Colonic mucosa (tissue), 4 donors: ENCODE measurements around the gene HOXB7. TPM values are rescaled to one million over a fixed set of nuclear protein-coding genes. Genes with fewer than 3 reads are reported as not detected.

Source experiments
- DNase-seq: peaks from one replicate; pipeline ENCODE4 v3.0.0-alpha.2; 2020
- H3K27ac ChIP-seq: fragments of 200-600 bp; one replicate; pipeline ENCODE4 v1.8.0; 2021
- H3K27me3 ChIP-seq: fragments of 200-600 bp; one replicate; pipeline ENCODE4 v1.8.0; 2021
- H3K36me3 ChIP-seq: fragments of 200-600 bp; one replicate; pipeline ENCODE4 v1.8.0; 2021
- H3K4me1 ChIP-seq: fragments of 200-600 bp; one replicate; pipeline ENCODE4 v1.8.0; 2021; ENCODE audit warnings: mild to moderate bottlenecking
- H3K4me3 ChIP-seq: fragments of 200-600 bp; one replicate; pipeline ENCODE4 v1.8.0; 2021
- H3K9ac ChIP-seq, 2 donors: one replicate each; pipeline ENCODE4 v1.7.0; 2013; ENCODE audit warnings: control low read depth in 2 of 2, low read depth in 2 of 2, low read length in 2 of 2
- H3K9me3 ChIP-seq: fragments of 200-600 bp; one replicate; pipeline ENCODE4 v1.8.0; 2021
- CTCF ChIP-seq: fragments of 200-600 bp; IDR thresholded peaks from one replicate; pipeline ENCODE4 v1.8.0; 2022; ENCODE audit warnings: antibody characterized with exemption, mild to moderate bottlenecking
- intact Hi-C: fragments of 100-400 bp; cut with DNase I; formaldehyde crosslinking; loops from one replicate; pipeline ENCODE4 v1.14.1; 2022
- total RNA-seq, 2 donors: library from RNA; stranded (reverse); fragmentation: NEBNext Ultra II Directional in 1 of 2; extraction: Animal tissue kit (Norgen Biotek cat#: 25700) in 1 of 2; gene quantifications; one replicate each; pipeline ENCODE4 v1.2.1, GENCODE V29; 2021
- donor health status: healthy.
- donor health status: DM: no; HTN: no; CAD: no.
- donor health status: DM: no; HTN: no; CAD: no.

Gene HOXB7
- total RNA-seq, 2 donors from 2014 or later = 25.9 to 31.4 TPM

- Histone ChIP-seq H3K27ac (peak overlapping the region; percentile 62), H3K27me3 (peaks cover 47% of the 10 kb centered on the region), H3K9me3 (no peaks in the 10 kb centered on the region), H3K4me3 (no peak overlapping the region), H3K9ac (peak overlapping the region; percentile 51 to 74), H3K4me1 (peaks cover 13% of the 10 kb centered on the region), H3K36me3 (no peaks in the 10 kb centered on the region)
- no peak for DNase-seq
- intact Hi-C loops = loop anchor here (10.0 kb wide), 1 partner anchor 476 kb away; no protein-coding TSS in a partner anchor
- no peak for TF ChIP-seq CTCF
Observed at GRCh38 chr17:48620461-48621139, 9.8 kb upstream of the HOXB7 start.

- no peaks in the 10 kb centered on the region for H3K36me3 ChIP-seq
- H3K9me3 ChIP-seq = no peaks in the 10 kb centered on the region
- TF ChIP-seq CTCF = no peak
- intact Hi-C loops = loop anchor here (5.0 to 10.0 kb wide), 2 partner anchors 278 to 475 kb away; no protein-coding TSS in a partner anchor
- no peak overlapping the region for H3K4me3 ChIP-seq
- H3K27ac ChIP-seq = peak overlapping the region; percentile 62
- H3K27me3 ChIP-seq = peaks cover 43% of the 10 kb centered on the region
- H3K9ac ChIP-seq = peak overlapping the region in 1 of 2 donors; percentile 74
- peaks cover 13% of the 10 kb centered on the region for H3K4me1 ChIP-seq
- DNase-seq = no peak
Observed at GRCh38 chr17:48619826-48620449, 9.1 kb upstream of the HOXB7 start.

DNA sequence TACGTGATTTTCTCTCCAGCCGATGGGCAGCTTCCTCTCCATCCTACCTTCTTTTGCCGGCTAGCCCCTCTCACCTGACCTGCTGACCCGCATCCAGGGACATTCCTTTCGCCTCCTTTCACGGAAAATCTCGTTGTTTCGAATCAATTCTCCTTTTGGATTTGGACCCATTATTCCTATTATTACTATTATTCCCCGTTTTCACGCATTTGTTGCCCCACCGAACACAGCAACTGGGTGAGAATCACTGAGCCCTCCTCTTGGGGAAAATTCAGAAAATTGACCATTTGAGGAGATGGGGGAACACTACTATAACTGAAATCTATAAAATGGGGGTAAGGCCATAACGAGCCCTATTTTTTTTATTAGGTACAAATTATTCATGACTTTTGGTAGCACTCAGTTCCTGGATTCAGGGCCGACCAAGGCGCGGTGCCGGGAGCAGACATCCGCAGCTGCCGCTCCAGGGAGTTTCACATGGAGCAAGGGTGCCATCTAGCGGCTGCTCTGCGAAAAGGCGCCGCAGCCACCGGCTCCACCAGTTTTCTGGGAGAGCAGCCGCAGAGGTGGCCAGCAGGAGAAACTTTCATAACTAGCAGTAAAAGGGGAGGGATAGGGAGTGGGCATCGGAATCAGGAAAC lies 7.6 kb upstream of the HOXB7 start:
- H3K4me3 ChIP-seq = peak overlapping the region; percentile 15

DNA sequence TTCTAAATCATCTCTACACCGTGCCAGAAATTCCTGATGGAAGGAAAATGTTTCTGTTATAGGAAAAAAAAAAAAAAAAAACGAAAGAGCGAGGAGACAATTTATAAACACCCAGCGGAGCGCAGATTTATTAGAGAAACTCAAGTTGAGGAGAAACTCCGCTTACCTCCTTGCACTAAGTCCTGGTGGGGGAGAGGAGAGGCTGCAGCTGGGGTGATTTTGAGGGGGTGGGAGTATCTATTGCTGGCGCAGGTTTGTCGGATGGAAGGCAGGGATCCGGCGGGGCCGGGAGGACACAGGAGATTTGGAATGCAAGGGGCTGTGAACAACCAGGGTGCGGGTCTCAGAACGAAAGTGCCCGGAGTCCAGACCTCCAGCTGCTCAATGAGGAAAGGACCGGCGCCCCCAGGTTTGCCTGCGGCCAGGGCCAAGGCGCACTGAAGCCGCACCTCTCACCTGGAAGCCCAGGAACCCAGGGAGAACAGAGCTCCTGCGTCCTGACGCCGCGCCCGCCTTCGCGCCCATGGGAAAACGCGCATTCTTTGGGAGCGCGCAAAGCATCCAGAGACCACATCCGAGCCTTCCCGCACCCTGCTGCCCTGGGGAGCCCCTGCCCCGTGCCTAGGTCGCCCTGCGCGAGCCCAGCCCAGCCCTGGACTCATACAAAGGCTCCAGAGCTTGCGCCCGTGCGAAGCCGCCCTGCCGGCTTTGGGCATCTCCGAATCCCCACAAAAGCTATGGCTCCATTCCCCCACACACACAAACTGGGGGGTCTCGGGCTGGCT lies 6.8 kb upstream of the HOXB7 start:
- intact Hi-C loops = loop anchor here (5.0 kb wide), 1 partner anchor 275 kb away; no protein-coding TSS in a partner anchor
- H3K4me1 ChIP-seq = peaks cover 13% of the 10 kb centered on the region
- TF ChIP-seq CTCF = no peak
- no peaks in the 10 kb centered on the region for H3K36me3 ChIP-seq
- no peak for DNase-seq
- peak overlapping the region; percentile 48 to 66 for H3K9ac ChIP-seq
- peak overlapping the region; percentile 6 for H3K4me3 ChIP-seq
- no peaks in the 10 kb centered on the region for H3K9me3 ChIP-seq
- no peak overlapping the region for H3K27ac ChIP-seq
- peaks cover 45% of the 10 kb centered on the region for H3K27me3 ChIP-seq

More for the DNA sequence above, 7.6 kb upstream of the HOXB7 start:
- intact Hi-C loops = loop anchor here (5.0 kb wide), 1 partner anchor 276 kb away; no protein-coding TSS in a partner anchor
- Histone ChIP-seq H3K9ac (peak overlapping the region; percentile 48 to 74), H3K27ac (peak overlapping the region; percentile 62), H3K4me1 (peaks cover 13% of the 10 kb centered on the region), H3K27me3 (peaks cover 45% of the 10 kb centered on the region), H3K36me3 (no peaks in the 10 kb centered on the region), H3K9me3 (no peaks in the 10 kb centered on the region)
- peak; percentile 93 for DNase-seq
- TF ChIP-seq CTCF = peak; percentile 98
